Measurements from ENCODE around the gene AFP.

The AFP gene

DNA sequence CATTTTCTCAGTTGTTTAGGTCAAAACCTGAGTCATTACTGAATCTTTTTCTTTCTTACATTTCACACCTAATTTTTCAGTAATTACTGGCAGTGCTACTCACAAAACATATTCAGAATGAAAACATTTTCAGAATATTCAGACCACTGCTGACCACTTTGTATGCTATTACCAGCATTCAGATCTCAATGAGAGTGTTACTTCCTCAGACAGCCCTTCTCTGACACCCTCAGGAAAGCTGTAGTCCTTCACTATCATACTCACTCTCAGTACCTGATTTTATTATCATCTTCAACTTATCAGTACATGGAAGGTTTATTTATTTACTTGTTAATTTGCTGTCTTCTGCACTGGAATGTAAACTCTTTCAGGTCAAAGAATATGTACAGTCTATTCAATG lies 44.2 kb upstream of the AFP start:
- no peaks in the 10 kb centered on the region for H3K27me3 ChIP-seq (ENCODE audit: insufficient read depth, low read length, poor library complexity)
- ATAC-seq (ENCODE audit: insufficient read depth, low read depth), result no peak

GRCh38 chr4:73392936-73393335 lies 43.1 kb upstream of the AFP start:
- Histone ChIP-seq H3K4me2 (ENCODE audit: insufficient read depth, low read length) (no peak overlapping the region), H3K4me3 (ENCODE audit: low read depth in 1 of 2, low read length in 2 of 2) (no peak overlapping the region), H4K20me1 (ENCODE audit: insufficient read depth, low read length) (no peaks in the 10 kb centered on the region), H3K9ac (ENCODE audit: low read depth, low read length) (no peak overlapping the region), H3K36me3 (ENCODE audit: insufficient read depth, low read length) (no peaks in the 10 kb centered on the region), H3K4me1 (ENCODE audit: insufficient read depth, low read length) (no peaks in the 10 kb centered on the region), H3K27ac (ENCODE audit: low read length) (no peak overlapping the region), H3K79me2 (ENCODE audit: insufficient read depth, low read length) (no peaks in the 10 kb centered on the region), H3K27me3 (ENCODE audit: insufficient read depth, low read length, poor library complexity) (no peaks in the 10 kb centered on the region), H3K9me3 (ENCODE audit: insufficient read depth, low read length, severe bottlenecking) (no peaks in the 10 kb centered on the region), H2AFZ (ENCODE audit: low read depth, low read length) (no peak overlapping the region)
- ATAC-seq (ENCODE audit: insufficient read depth, low read depth) (no peak), DNase-seq (no peak)
- TF ChIP-seq, protein P1, sequence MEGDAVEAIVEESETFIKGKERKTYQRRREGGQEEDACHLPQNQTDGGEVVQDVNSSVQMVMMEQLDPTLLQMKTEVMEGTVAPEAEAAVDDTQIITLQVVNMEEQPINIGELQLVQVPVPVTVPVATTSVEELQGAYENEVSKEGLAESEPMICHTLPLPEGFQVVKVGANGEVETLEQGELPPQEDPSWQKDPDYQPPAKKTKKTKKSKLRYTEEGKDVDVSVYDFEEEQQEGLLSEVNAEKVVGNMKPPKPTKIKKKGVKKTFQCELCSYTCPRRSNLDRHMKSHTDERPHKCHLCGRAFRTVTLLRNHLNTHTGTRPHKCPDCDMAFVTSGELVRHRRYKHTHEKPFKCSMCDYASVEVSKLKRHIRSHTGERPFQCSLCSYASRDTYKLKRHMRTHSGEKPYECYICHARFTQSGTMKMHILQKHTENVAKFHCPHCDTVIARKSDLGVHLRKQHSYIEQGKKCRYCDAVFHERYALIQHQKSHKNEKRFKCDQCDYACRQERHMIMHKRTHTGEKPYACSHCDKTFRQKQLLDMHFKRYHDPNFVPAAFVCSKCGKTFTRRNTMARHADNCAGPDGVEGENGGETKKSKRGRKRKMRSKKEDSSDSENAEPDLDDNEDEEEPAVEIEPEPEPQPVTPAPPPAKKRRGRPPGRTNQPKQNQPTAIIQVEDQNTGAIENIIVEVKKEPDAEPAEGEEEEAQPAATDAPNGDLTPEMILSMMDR (IDR thresholded peaks at IDR 0.05; ENCODE audit: borderline replicate concordance, extremely low read depth, low read length, poor library complexity, severe bottlenecking), result no peak
- TF ChIP-seq EZH2 (IDR thresholded peaks at IDR 0.05; ENCODE audit: borderline replicate concordance, low read depth, low read length, severe bottlenecking), result no peak

More for the DNA sequence above, 44.2 kb upstream of the AFP start:
- no peaks in the 10 kb centered on the region for H3K79me2 ChIP-seq (ENCODE audit: insufficient read depth, low read length)
- H3K27ac ChIP-seq (ENCODE audit: low read length), result no peak overlapping the region
- H3K4me2 ChIP-seq (ENCODE audit: insufficient read depth, low read length), result no peak overlapping the region
- H3K4me1 ChIP-seq (ENCODE audit: insufficient read depth, low read length), result no peaks in the 10 kb centered on the region
- H3K9me3 ChIP-seq (ENCODE audit: insufficient read depth, low read length, severe bottlenecking), result no peaks in the 10 kb centered on the region
- no peak overlapping the region for H2AFZ ChIP-seq (ENCODE audit: low read depth, low read length)
- no peaks in the 10 kb centered on the region for H3K36me3 ChIP-seq (ENCODE audit: insufficient read depth, low read length)
- no peak overlapping the region for H3K4me3 ChIP-seq (ENCODE audit: low read depth in 1 of 2, low read length in 2 of 2)
- DNase-seq, result no peak
- H3K9ac ChIP-seq (ENCODE audit: low read depth, low read length), result no peak overlapping the region
- TF ChIP-seq, protein P1 (IDR thresholded peaks at IDR 0.05; ENCODE audit: borderline replicate concordance, extremely low read depth, low read length, poor library complexity, severe bottlenecking), result no peak
- TF ChIP-seq EZH2 (IDR thresholded peaks at IDR 0.05; ENCODE audit: borderline replicate concordance, low read depth, low read length, severe bottlenecking), result no peak
- no peaks in the 10 kb centered on the region for H4K20me1 ChIP-seq (ENCODE audit: insufficient read depth, low read length)

GRCh38 chr4:73396304-73396703 lies 39.7 kb upstream of the AFP start:
- DNase-seq, result no peak
- no peak overlapping the region for H3K4me3 ChIP-seq (ENCODE audit: low read depth in 1 of 2, low read length in 2 of 2)
- no peaks in the 10 kb centered on the region for H4K20me1 ChIP-seq (ENCODE audit: insufficient read depth, low read length)
- H2AFZ ChIP-seq (ENCODE audit: low read depth, low read length), result no peak overlapping the region
- no peak overlapping the region for H3K4me2 ChIP-seq (ENCODE audit: insufficient read depth, low read length)
- H3K36me3 ChIP-seq (ENCODE audit: insufficient read depth, low read length), result no peaks in the 10 kb centered on the region
- ATAC-seq (ENCODE audit: insufficient read depth, low read depth), result no peak
- H3K27ac ChIP-seq (ENCODE audit: low read length), result no peak overlapping the region
- no peaks in the 10 kb centered on the region for H3K9me3 ChIP-seq (ENCODE audit: insufficient read depth, low read length, severe bottlenecking)
- H3K4me1 ChIP-seq (ENCODE audit: insufficient read depth, low read length), result no peaks in the 10 kb centered on the region
- H3K79me2 ChIP-seq (ENCODE audit: insufficient read depth, low read length), result no peaks in the 10 kb centered on the region
- no peak overlapping the region for H3K9ac ChIP-seq (ENCODE audit: low read depth, low read length)
- no peaks in the 10 kb centered on the region for H3K27me3 ChIP-seq (ENCODE audit: insufficient read depth, low read length, poor library complexity)
- TF ChIP-seq EZH2 (IDR thresholded peaks at IDR 0.05; ENCODE audit: borderline replicate concordance, low read depth, low read length, severe bottlenecking), result no peak
- TF ChIP-seq, protein P1 (IDR thresholded peaks at IDR 0.05; ENCODE audit: borderline replicate concordance, extremely low read depth, low read length, poor library complexity, severe bottlenecking), result no peak
